ENCODE measurements around the gene RBCK1. TPM values are rescaled to one million over a fixed set of nuclear protein-coding genes. Genes with fewer than 3 reads are reported as not detected.
A peak's percentile ranks its signal among the peaks of the same experiment; 100 is the strongest.

RBCK1 gene
- 92.7 and 100 TPM in 2 replicates for total RNA-seq

GRCh38 chr20:407953-408842 is at the start of gene RBCK1:
RBCK1 (plus strand) TSS chr20:408299; CDS start chr20:408758, 459 bp downstream.
- ATAC-seq (ENCODE audit: low read depth), result peak; percentile 78
- H3K4me3 Mint-ChIP-seq, result peak within 1 kb of the TSS; percentile 88
- intact Hi-C loops (cut with micrococcal nuclease), result loop anchor here (1.0 to 5.0 kb wide), 7 partner anchors 25 to 135 kb away; partner anchors contain the start of genes CSNK2A1, TBC1D20 and ZCCHC3
- H3K27me3 Mint-ChIP-seq, result no peaks in the 10 kb centered on the region
- POLR2A ChIA-PET, result interaction anchor here (0.6 to 2.4 kb wide), 14 partner anchors 22 to 426 kb away, joined by 3 to 10 read pairs (median 6); partner anchors contain the start of genes CSNK2A1, FAM110A, NRSN2 and TBC1D20
- H3K27ac Mint-ChIP-seq, result peak within 1 kb of the TSS; percentile 91
- peaks cover 35% of the 10 kb centered on the region for H3K36me3 Mint-ChIP-seq (ENCODE audit: low read depth)
- DNase-seq, result peak; percentile 93
- CTCF ChIA-PET, result interaction anchor here (1.1 to 1.3 kb wide), 3 partner anchors 46 to 70 kb away, joined by 4 to 7 read pairs (median 5); no protein-coding TSS in a partner anchor
- H3K9me3 Mint-ChIP-seq, result peaks cover 3% of the 10 kb centered on the region
- TF ChIP-seq CTCF (IDR thresholded peaks at IDR 0.05), result no peak
- H3K4me1 Mint-ChIP-seq, result peaks cover 43% of the 10 kb centered on the region

- DNase-seq, result no peak
- no peak for ATAC-seq (ENCODE audit: low read depth)
- Mint-ChIP-seq H3K27ac (no peak overlapping the region), H3K36me3 (ENCODE audit: low read depth) (no peaks in the 10 kb centered on the region), H3K4me3 (no peak overlapping the region), H3K9me3 (no peaks in the 10 kb centered on the region), H3K4me1 (peaks cover 36% of the 10 kb centered on the region), H3K27me3 (no peaks in the 10 kb centered on the region)
- TF ChIP-seq CTCF (IDR thresholded peaks at IDR 0.05), result no peak
- ChIA-PET POLR2A (interaction anchor here (0.6 kb wide), 1 partner anchor 119 kb away, joined by 4 read pairs; no protein-coding TSS in a partner anchor), CTCF (no interaction called here)
- intact Hi-C loops (cut with micrococcal nuclease), result no loop called here
Measured at GRCh38 chr20:358891-359555, 49.1 kb upstream of the RBCK1 start.

GRCh38 chr20:361561-361960 is 46.5 kb upstream of the RBCK1 start:
- ATAC-seq (ENCODE audit: low read depth) (peak; percentile 79), DNase-seq (no peak)
- intact Hi-C loops (cut with micrococcal nuclease), result no loop called here
- no peak for TF ChIP-seq CTCF (IDR thresholded peaks at IDR 0.05)
- Mint-ChIP-seq H3K4me3 (peak overlapping the region; percentile 25), H3K9me3 (no peaks in the 10 kb centered on the region), H3K27ac (peak overlapping the region; percentile 19), H3K36me3 (ENCODE audit: low read depth) (no peaks in the 10 kb centered on the region), H3K27me3 (no peaks in the 10 kb centered on the region), H3K4me1 (peaks cover 33% of the 10 kb centered on the region)
- ChIA-PET CTCF (interaction anchor here (1.4 kb wide), 1 partner anchor 119 kb away, joined by 5 read pairs; no protein-coding TSS in a partner anchor), POLR2A (interaction anchor here (0.5 to 2.4 kb wide), 8 partner anchors 19 to 483 kb away, joined by 3 to 9 read pairs (median 4); partner anchors contain the start of genes CSNK2A1, TBC1D20 and TRIB3)

GRCh38 chr20:362271-363254 is 45.5 kb upstream of the RBCK1 start:
- ATAC-seq (ENCODE audit: low read depth), result peak; percentile 26
- CTCF ChIA-PET, result interaction anchor here (0.9 to 1.4 kb wide), 3 partner anchors 9 to 118 kb away, joined by 4 to 5 read pairs (median 5); no protein-coding TSS in a partner anchor
- intact Hi-C loops (cut with micrococcal nuclease), result loop anchor here (2.0 kb wide), 1 partner anchor 18 kb away; the partner anchor contains the start of gene TRIB3
- Mint-ChIP-seq H3K36me3 (ENCODE audit: low read depth) (no peaks in the 10 kb centered on the region), H3K9me3 (no peaks in the 10 kb centered on the region), H3K27me3 (no peaks in the 10 kb centered on the region), H3K4me3 (no peak overlapping the region), H3K4me1 (peaks cover 33% of the 10 kb centered on the region), H3K27ac (peak overlapping the region; percentile 0)
- no peak for DNase-seq
- TF ChIP-seq CTCF (IDR thresholded peaks at IDR 0.05), result no peak
- POLR2A ChIA-PET, result interaction anchor here (0.6 to 2.4 kb wide), 6 partner anchors 10 to 181 kb away, joined by 3 to 9 read pairs (median 4); partner anchors contain the start of genes CSNK2A1 and TRIB3

All from activated B cell treated with CpG ODN at 0.5 μM for 24 hours (primary cell).